Activated T-cell treated with anti-CD3 and anti-CD28 coated beads, Interleukin-2, amount 50 U/mL, for 48 hours (primary cell): ENCODE measurements around the gene VSIG10L2.
"Not testable (repeated sequence)": the region's sequence is repeated elsewhere in the genome, so short reads cannot be mapped to it uniquely, and the experiment has no call there.

Source experiments
- DNase-seq, 2 experiments: peaks; one replicate each; pipeline ENCODE4 v3.0.0-alpha.2; 2020

Gene VSIG10L2

GRCh38 chr11:125974284-125974683 is 28.4 kb downstream of the VSIG10L2 start:
- no peak for DNase-seq

GRCh38 chr11:125975634-125976033 is 29.8 kb downstream of the VSIG10L2 start:
- no peak for DNase-seq

- no peak for DNase-seq
Observed at GRCh38 chr11:125976156-125976555, 30.3 kb downstream of the VSIG10L2 start.

- no peak for DNase-seq
Observed at GRCh38 chr11:125977333-125977732, 31.5 kb downstream of the VSIG10L2 start.

GRCh38 chr11:125978181-125978716 is 32.4 kb downstream of the VSIG10L2 start:
- DNase-seq, result no peak

- DNase-seq, result no peak
Observed at GRCh38 chr11:125978778-125979407, 33.0 kb downstream of the VSIG10L2 start.

GRCh38 chr11:125979511-125979910 is 33.7 kb downstream of the VSIG10L2 start:
- no peak for DNase-seq

- no peak for DNase-seq
Observed at GRCh38 chr11:125980436-125980835, 34.6 kb downstream of the VSIG10L2 start.

GRCh38 chr11:125982348-125982730 is 36.5 kb downstream of the VSIG10L2 start:
- no peak for DNase-seq

GRCh38 chr11:125985956-125986355 is 40.1 kb downstream of the VSIG10L2 start:
- DNase-seq, result not testable (repeated sequence)

GRCh38 chr11:125987066-125987641 is 41.3 kb downstream of the VSIG10L2 start:
- DNase-seq, result no peak

GRCh38 chr11:125990244-125990643 is 44.4 kb downstream of the VSIG10L2 start:
- DNase-seq, result peak; percentile 20 to 31

GRCh38 chr11:125992893-125993292 is 47.0 kb downstream of the VSIG10L2 start:
- DNase-seq, result no peak

GRCh38 chr11:125994509-125994908 is 48.7 kb downstream of the VSIG10L2 start:
- DNase-seq, result no peak

- DNase-seq, result peak; percentile 70 to 74
Observed at GRCh38 chr11:125995313-125995712, 49.5 kb downstream of the VSIG10L2 start.

- DNase-seq, result no peak
Observed at GRCh38 chr11:125998267-125998666, 52.4 kb downstream of the VSIG10L2 start.

GRCh38 chr11:125999234-125999880 is 53.5 kb downstream of the VSIG10L2 start:
- no peak for DNase-seq

- DNase-seq, result no peak
Observed at GRCh38 chr11:126002181-126002580, 56.3 kb downstream of the VSIG10L2 start.
